Neural progenitor cell (in vitro differentiated cells): Measurements from ENCODE around the gene HES6. TPM values are rescaled to one million over a fixed set of nuclear protein-coding genes. Genes with fewer than 3 reads are reported as not detected.

Source experiments
- DNase-seq: peaks from one replicate; pipeline ENCODE4 v3.0.0-alpha.2; 2016; ENCODE audit warnings: low spot score
- H2AFZ ChIP-seq: fragments of 200-600 bp; sonication (generic); replicated peaks from 2 replicates; pipeline ENCODE4 v1.6.1; 2016; ENCODE audit warnings: antibody characterized with exemption
- H3F3A ChIP-seq: fragments of 200-600 bp; sonication (generic); 2 replicates; pipeline ENCODE4 v1.6.1; 2016; ENCODE audit warnings: antibody characterized with exemption, low read depth
- H3K27ac ChIP-seq: fragments of 200-600 bp; sonication (generic); 2 replicates; pipeline ENCODE4 v1.5.1; 2016; ENCODE audit warnings: mild to moderate bottlenecking
- H3K27me3 ChIP-seq: fragments of 200-600 bp; sonication (generic); 2 replicates; pipeline ENCODE4 v1.6.1; 2016; ENCODE audit warnings: mild to moderate bottlenecking, moderate library complexity
- H3K36me3 ChIP-seq: fragments of 200-600 bp; sonication (generic); 2 replicates; pipeline ENCODE4 v1.5.1; 2016
- H3K4me1 ChIP-seq: fragments of 200-600 bp; sonication (generic); 2 replicates; pipeline ENCODE4 v1.6.1; 2016; ENCODE audit warnings: mixed run types
- H3K4me2 ChIP-seq: fragments of 200-600 bp; sonication (generic); 2 replicates; pipeline ENCODE4 v1.6.1; 2016
- H3K4me3 ChIP-seq: fragments of 200-600 bp; sonication (generic); 2 replicates; pipeline ENCODE4 v1.5.1; 2016
- H3K79me2 ChIP-seq: fragments of 200-600 bp; sonication (generic); 2 replicates; pipeline ENCODE4 v1.6.1; 2016; ENCODE audit warnings: low read depth
- H3K9ac ChIP-seq: fragments of 200-600 bp; sonication (generic); 2 replicates; pipeline ENCODE4 v1.6.1; 2016
- H3K9me3 ChIP-seq: fragments of 200-600 bp; sonication (generic); 2 replicates; pipeline ENCODE4 v1.5.1; 2016; ENCODE audit warnings: low read depth
- H4K20me1 ChIP-seq: fragments of 200-600 bp; sonication (generic); 2 replicates; pipeline ENCODE4 v1.6.1; 2016; ENCODE audit warnings: low read depth
- H3K27ac Mint-ChIP-seq: 3 replicates; pipeline ENCODE4 v1.8.0; 2021; ENCODE audit warnings: mixed read lengths
- H3K27me3 Mint-ChIP-seq: 2 replicates; pipeline ENCODE4 v1.8.0; 2022; ENCODE audit warnings: low read depth, mild to moderate bottlenecking, inconsistent platforms, moderate library complexity, mixed read lengths; ENCODE audit not compliant: insufficient read depth
- H3K36me3 Mint-ChIP-seq: 3 replicates; pipeline ENCODE4 v1.8.0; 2021; ENCODE audit warnings: mixed read lengths
- H3K4me1 Mint-ChIP-seq: 3 replicates; pipeline ENCODE4 v1.8.0; 2021; ENCODE audit warnings: mixed read lengths
- H3K4me3 Mint-ChIP-seq: 3 replicates; pipeline ENCODE4 v1.8.0; 2021; ENCODE audit warnings: mild to moderate bottlenecking, moderate library complexity, mixed read lengths
- H3K9me3 Mint-ChIP-seq: 3 replicates; pipeline ENCODE4 v1.8.0; 2020; ENCODE audit warnings: mixed read lengths
- EZH2 ChIP-seq: fragments of 200-600 bp; sonication (generic); IDR thresholded peaks from 2 replicates; pipeline ENCODE4 v1.6.1; 2017; ENCODE audit warnings: antibody characterized with exemption, mild to moderate bottlenecking, moderate library complexity
- EZH2phosphoT487 ChIP-seq: fragments of 200-600 bp; sonication (generic); IDR thresholded peaks from 2 replicates; pipeline ENCODE4 v1.6.1; 2017; ENCODE audit warnings: antibody characterized with exemption
- total RNA-seq: library from RNA; depleted of rRNA; stranded (reverse); fragments of >200 nt; gene quantifications from 2 replicates; pipeline ENCODE4 v1.2.3, GENCODE V29; 2015; ENCODE audit warnings: low replicate concordance
- TF ChIP-seq, protein P1 (sequence below): fragments of 200-600 bp; sonication (generic); IDR thresholded peaks from 2 replicates; pipeline ENCODE4 v1.5.1; 2017; ENCODE audit warnings: antibody characterized with exemption, mild to moderate bottlenecking

Gene HES6
- total RNA-seq, 1 donor from 2014 or later, result 5.3 TPM

DNA sequence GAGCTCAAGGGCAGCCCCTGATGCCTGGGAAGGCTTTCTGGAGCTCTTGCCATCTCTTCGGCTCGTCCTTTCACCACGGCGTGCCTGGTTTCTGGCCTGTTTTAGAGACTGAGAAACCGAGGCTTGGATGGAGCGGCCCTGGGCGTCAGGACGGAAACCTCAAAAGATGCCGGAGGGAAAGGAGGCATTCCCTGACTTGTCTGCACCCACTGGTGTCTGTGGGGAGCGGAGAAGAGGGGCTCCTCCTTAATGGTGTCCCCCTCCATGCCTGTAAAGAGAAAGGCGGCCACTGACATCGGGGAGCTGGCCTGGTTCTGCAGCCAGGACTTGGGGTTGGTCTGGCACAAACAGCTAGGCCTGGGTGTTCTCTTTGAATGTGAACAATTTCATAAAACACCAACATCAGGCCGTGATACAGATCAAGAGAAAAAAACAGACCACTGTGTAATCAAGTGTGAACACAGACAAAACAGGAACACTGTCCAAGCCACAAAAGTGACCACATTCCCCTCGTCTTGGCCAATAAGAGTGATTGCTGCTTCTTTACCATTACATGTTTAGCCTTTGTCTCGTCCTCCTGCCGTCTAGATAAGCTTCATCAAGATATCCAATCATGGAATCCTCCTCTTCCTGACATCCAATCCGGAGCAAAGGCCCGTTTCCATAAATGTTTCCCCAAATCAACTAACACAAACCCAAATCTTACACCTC lies 35.7 kb downstream of the HES6 start:
- Histone ChIP-seq H3K4me2 (peak overlapping the region; percentile 95), H3F3A (peaks cover 14% of the 10 kb centered on the region), H3K27me3 (peaks cover 7% of the 10 kb centered on the region), H3K79me2 (peaks cover 40% of the 10 kb centered on the region), H3K4me1 (no peaks in the 10 kb centered on the region), H3K9me3 (no peaks in the 10 kb centered on the region), H3K36me3 (no peaks in the 10 kb centered on the region), H2AFZ (peak overlapping the region; percentile 58), H3K27ac (no peak overlapping the region), H3K4me3 (peak overlapping the region; percentile 90), H4K20me1 (peaks cover 39% of the 10 kb centered on the region), H3K9ac (no peak overlapping the region)
- no peak for DNase-seq
- no peak for TF ChIP-seq EZH2
- TF ChIP-seq, protein P1, sequence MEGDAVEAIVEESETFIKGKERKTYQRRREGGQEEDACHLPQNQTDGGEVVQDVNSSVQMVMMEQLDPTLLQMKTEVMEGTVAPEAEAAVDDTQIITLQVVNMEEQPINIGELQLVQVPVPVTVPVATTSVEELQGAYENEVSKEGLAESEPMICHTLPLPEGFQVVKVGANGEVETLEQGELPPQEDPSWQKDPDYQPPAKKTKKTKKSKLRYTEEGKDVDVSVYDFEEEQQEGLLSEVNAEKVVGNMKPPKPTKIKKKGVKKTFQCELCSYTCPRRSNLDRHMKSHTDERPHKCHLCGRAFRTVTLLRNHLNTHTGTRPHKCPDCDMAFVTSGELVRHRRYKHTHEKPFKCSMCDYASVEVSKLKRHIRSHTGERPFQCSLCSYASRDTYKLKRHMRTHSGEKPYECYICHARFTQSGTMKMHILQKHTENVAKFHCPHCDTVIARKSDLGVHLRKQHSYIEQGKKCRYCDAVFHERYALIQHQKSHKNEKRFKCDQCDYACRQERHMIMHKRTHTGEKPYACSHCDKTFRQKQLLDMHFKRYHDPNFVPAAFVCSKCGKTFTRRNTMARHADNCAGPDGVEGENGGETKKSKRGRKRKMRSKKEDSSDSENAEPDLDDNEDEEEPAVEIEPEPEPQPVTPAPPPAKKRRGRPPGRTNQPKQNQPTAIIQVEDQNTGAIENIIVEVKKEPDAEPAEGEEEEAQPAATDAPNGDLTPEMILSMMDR, result no peak
- no peak for TF ChIP-seq EZH2phosphoT487
- peaks cover 11% of the 10 kb centered on the region for H3K36me3 Mint-ChIP-seq
- peaks cover 23% of the 10 kb centered on the region for H3K4me1 Mint-ChIP-seq
- H3K27ac Mint-ChIP-seq, result peak overlapping the region; percentile 76
- H3K4me3 Mint-ChIP-seq, result peak overlapping the region; percentile 90
- H3K27me3 Mint-ChIP-seq, result no peaks in the 10 kb centered on the region
- peaks cover 4% of the 10 kb centered on the region for H3K9me3 Mint-ChIP-seq

GRCh38 chr2:238203094-238203972 lies 36.5 kb downstream of the HES6 start, which contains the start of gene ILKAP:
Gene ILKAP (minus strand): TSS chr2:238203695. CDS start chr2:238203553, 142 bp downstream.
- peaks cover 4% of the 10 kb centered on the region for H3K9me3 Mint-ChIP-seq
- peak within 1 kb of the TSS; percentile 90 for H3K4me3 ChIP-seq
- peaks cover 14% of the 10 kb centered on the region for H3F3A ChIP-seq
- peak within 1 kb of the TSS; percentile 58 for H2AFZ ChIP-seq
- peaks cover 48% of the 10 kb centered on the region for H3K79me2 ChIP-seq
- H3K27me3 ChIP-seq, result no peaks in the 10 kb centered on the region
- H3K27ac ChIP-seq, result no peak within 1 kb of the TSS
- no peaks in the 10 kb centered on the region for H3K36me3 ChIP-seq
- peaks cover 46% of the 10 kb centered on the region for H4K20me1 ChIP-seq
- TF ChIP-seq EZH2 (peak; percentile 5), EZH2phosphoT487 (no peak)
- TF ChIP-seq, protein P1, result no peak
- peak within 1 kb of the TSS; percentile 90 for H3K4me3 Mint-ChIP-seq
- H3K36me3 Mint-ChIP-seq, result peaks cover 13% of the 10 kb centered on the region
- peak within 1 kb of the TSS; percentile 95 for H3K4me2 ChIP-seq
- no peaks in the 10 kb centered on the region for H3K27me3 Mint-ChIP-seq
- H3K4me1 ChIP-seq, result no peaks in the 10 kb centered on the region
- peak; percentile 94 for DNase-seq
- H3K27ac Mint-ChIP-seq, result peak within 1 kb of the TSS; percentile 86
- H3K9me3 ChIP-seq, result no peaks in the 10 kb centered on the region
- peak within 1 kb of the TSS; percentile 75 for H3K9ac ChIP-seq
- peaks cover 23% of the 10 kb centered on the region for H3K4me1 Mint-ChIP-seq

DNA sequence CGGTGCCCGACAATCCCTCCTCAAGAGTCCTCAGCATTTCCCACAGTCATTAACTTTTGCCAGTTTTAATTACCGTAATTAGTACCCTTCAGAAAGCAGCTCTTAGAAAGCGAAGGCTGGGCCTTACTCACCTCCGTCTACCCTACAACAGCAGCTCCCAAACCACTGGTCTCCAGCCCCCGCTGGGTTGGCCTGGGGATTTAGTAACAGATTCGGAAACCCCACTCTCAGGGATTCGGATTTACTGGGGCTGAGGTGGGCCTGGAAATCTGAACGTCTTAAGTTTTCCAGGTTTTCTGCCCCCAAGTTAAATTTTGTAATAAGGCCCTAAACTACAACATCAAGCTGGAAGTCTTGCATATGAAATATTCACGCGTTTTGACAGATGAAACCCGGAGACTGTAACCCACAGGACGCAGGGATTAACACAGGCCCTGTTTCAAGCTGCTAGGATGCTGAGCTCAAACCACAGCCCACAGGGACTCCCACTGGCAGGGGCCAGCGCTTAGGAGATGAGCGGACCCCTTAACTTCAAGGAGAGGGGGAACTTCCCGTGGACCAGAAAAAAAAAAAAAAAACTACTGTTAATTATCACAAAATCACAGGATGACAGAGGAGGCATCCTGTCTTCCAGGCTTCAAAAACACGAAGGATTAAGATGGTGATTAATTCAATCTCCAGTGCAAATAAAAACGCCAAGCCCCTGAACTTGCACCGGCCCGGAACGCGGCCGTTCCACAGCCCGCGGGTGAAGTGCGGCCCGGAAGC lies 37.3 kb downstream of the HES6 start:
- Mint-ChIP-seq H3K9me3 (peaks cover 4% of the 10 kb centered on the region), H3K4me3 (peak overlapping the region; percentile 90), H3K27ac (peak overlapping the region; percentile 86), H3K36me3 (peaks cover 17% of the 10 kb centered on the region), H3K27me3 (no peaks in the 10 kb centered on the region), H3K4me1 (peaks cover 23% of the 10 kb centered on the region)
- no peaks in the 10 kb centered on the region for H3K4me1 ChIP-seq
- peak overlapping the region; percentile 90 for H3K4me3 ChIP-seq
- no peak overlapping the region for H3K27ac ChIP-seq
- peak overlapping the region; percentile 95 for H3K4me2 ChIP-seq
- peak overlapping the region; percentile 75 for H3K9ac ChIP-seq
- H3K27me3 ChIP-seq, result no peaks in the 10 kb centered on the region
- H3K79me2 ChIP-seq, result peaks cover 57% of the 10 kb centered on the region
- H3K9me3 ChIP-seq, result no peaks in the 10 kb centered on the region
- peaks cover 14% of the 10 kb centered on the region for H3F3A ChIP-seq
- TF ChIP-seq, protein P1, result no peak
- TF ChIP-seq EZH2phosphoT487 (no peak), EZH2 (peak; percentile 45)
- H2AFZ ChIP-seq, result no peak overlapping the region
- peaks cover 54% of the 10 kb centered on the region for H4K20me1 ChIP-seq
- no peaks in the 10 kb centered on the region for H3K36me3 ChIP-seq
- DNase-seq, result peak; percentile 68
